Tibial artery (tissue), 4 donors: ENCODE results near the gene CACNA1E.

ENCODE experiments used
- DNase-seq, 2 donors: peaks; one replicate each; pipeline ENCODE4 v3.0.0-alpha.2; 2019
- H3K27ac ChIP-seq, 2 donors: fragments of 200-600 bp; sonication (generic) in 1 of 2; 1 replicate in 1 of 2; 2 replicates in 1 of 2; pipeline ENCODE4 v1.5.1; 2018 to 2019; ENCODE audit warnings: mild to moderate bottlenecking in 1 of 2
- H3K27me3 ChIP-seq, 2 donors: fragments of 200-600 bp; sonication (generic) in 1 of 2; one replicate each; pipeline versions ENCODE4 v1.5.1 to v1.6.0; 2016 to 2019
- H3K36me3 ChIP-seq, 3 donors: fragments of 200-600 bp; sonication (generic) in 2 of 3; one replicate each; pipeline ENCODE4 v1.5.1; 2016 to 2019; ENCODE audit warnings: mild to moderate bottlenecking in 2 of 3
- H3K4me1 ChIP-seq, 4 donors: fragments of 200-600 bp; sonication (generic) in 2 of 4; 1 replicate in 3 of 4; 2 replicates in 1 of 4; pipeline ENCODE4 v1.5.1; 2016 to 2019
- H3K4me3 ChIP-seq, 2 donors: fragments of 200-600 bp; sonication (generic) in 1 of 2; 1 replicate in 1 of 2; 2 replicates in 1 of 2; pipeline ENCODE4 v1.5.1; 2018 to 2019; ENCODE audit warnings: mild to moderate bottlenecking in 2 of 2
- H3K9me3 ChIP-seq, 3 donors: fragments of 200-600 bp; sonication (generic) in 1 of 3; one replicate each; pipeline ENCODE4 v1.5.1; 2016 to 2019
- CTCF ChIP-seq, 2 experiments: fragments of 200-600 bp in 1 of 2; fragments of 450-650 bp in 1 of 2; IDR thresholded peaks; one replicate each; pipeline ENCODE4 v1.5.1; 2017 to 2019; ENCODE audit warnings: antibody characterized with exemption in 2 of 2, mild to moderate bottlenecking in 1 of 2, moderate library complexity in 1 of 2
- intact Hi-C: fragments of 100-400 bp; cut with DNase I; formaldehyde crosslinking; loops from one replicate; pipeline ENCODE4 v1.15.0; 2023; ENCODE audit warnings: low total_unique reads

The CACNA1E gene

GRCh38 chr1:181714428-181714827 is 231.1 kb downstream of the CACNA1E start:
- Histone ChIP-seq H3K4me3 (no peak overlapping the region), H3K36me3 (no peaks in the 10 kb centered on the region), H3K4me1 (no peaks in the 10 kb centered on the region), H3K27ac (no peak overlapping the region), H3K9me3 (no peaks in the 10 kb centered on the region), H3K27me3 (no peaks in the 10 kb centered on the region)
- no peak for TF ChIP-seq CTCF (IDR thresholded peaks at IDR 0.05)
- intact Hi-C loops, result no loop called here
- DNase-seq, result no peak

- H3K27me3 ChIP-seq, result no peaks in the 10 kb centered on the region
- TF ChIP-seq CTCF (IDR thresholded peaks at IDR 0.05), result no peak
- no peak for DNase-seq
- no peak overlapping the region for H3K27ac ChIP-seq
- intact Hi-C loops, result no loop called here
- H3K9me3 ChIP-seq, result no peaks in the 10 kb centered on the region
- no peaks in the 10 kb centered on the region for H3K36me3 ChIP-seq
- no peak overlapping the region for H3K4me3 ChIP-seq
- H3K4me1 ChIP-seq, result no peaks in the 10 kb centered on the region
These were observed 234.7 kb downstream of the CACNA1E start for GRCh38 chr1:181718034-181718433.

DNA sequence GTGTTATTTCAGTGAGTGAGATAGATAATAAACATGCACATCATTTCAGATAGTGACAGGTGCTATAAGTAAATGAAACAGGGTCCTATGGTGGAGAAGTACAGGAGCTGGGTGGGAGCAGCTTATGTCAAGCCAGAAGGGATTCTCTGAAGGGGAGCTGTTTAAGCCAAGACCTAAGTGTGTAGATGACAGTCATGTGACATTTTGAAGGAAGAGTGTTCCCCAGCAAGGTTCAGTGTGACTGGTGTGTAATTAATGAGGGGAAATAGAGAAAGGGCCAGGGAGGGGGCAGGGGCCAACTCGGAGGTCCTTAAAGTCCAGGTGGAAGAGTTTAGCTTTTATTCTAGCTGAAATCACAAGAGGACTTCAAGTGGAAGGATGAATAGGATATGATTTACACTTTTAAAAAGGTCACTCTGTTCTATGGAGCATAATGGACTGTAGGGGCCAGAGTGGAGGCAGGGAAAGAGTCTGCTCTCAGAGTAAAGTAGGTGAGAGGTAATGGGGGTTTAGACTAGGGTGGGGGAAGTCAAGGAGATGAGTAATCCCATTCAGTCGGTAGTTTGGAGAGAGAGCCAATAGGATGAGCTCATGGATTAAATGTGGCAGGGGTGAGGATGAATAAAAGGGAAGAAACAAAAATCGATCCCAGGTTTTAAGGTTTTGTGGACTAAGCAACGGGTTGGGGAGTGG is 243.1 kb downstream of the CACNA1E start:
- no peak for TF ChIP-seq CTCF (IDR thresholded peaks at IDR 0.05)
- Histone ChIP-seq H3K9me3 (no peaks in the 10 kb centered on the region), H3K27ac (no peak overlapping the region), H3K27me3 (no peaks in the 10 kb centered on the region), H3K4me1 (no peaks in the 10 kb centered on the region), H3K4me3 (no peak overlapping the region), H3K36me3 (no peaks in the 10 kb centered on the region)
- intact Hi-C loops, result no loop called here
- DNase-seq, result no peak

DNA sequence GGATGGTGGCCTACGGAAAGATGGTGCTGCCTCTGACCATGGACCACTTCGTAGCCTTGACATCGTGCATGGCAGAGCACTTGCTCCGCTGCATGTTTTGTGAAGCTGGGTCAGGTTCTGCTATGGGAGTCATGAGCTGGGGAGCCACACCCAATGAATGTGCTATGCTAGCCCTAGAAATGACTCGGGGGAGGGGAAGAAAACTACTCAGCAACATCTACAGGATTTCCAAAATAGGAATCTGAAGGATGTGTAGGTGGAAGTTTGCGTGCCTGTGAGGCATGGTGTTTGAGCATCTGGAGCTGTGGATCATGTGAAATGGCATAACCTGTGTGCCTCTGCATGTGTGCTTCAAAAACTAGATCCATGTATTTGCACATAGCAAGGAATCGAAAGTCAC is 247.3 kb downstream of the CACNA1E start:
- DNase-seq, result no peak
- TF ChIP-seq CTCF (IDR thresholded peaks at IDR 0.05), result no peak
- H3K4me1 ChIP-seq, result no peaks in the 10 kb centered on the region
- no peaks in the 10 kb centered on the region for H3K9me3 ChIP-seq
- no peaks in the 10 kb centered on the region for H3K36me3 ChIP-seq
- intact Hi-C loops, result no loop called here
- no peak overlapping the region for H3K27ac ChIP-seq
- H3K4me3 ChIP-seq, result no peak overlapping the region
- no peaks in the 10 kb centered on the region for H3K27me3 ChIP-seq

GRCh38 chr1:181732218-181732990 is 249.1 kb downstream of the CACNA1E start:
- no peaks in the 10 kb centered on the region for H3K27me3 ChIP-seq
- H3K4me3 ChIP-seq, result no peak overlapping the region
- no peak for DNase-seq
- no peaks in the 10 kb centered on the region for H3K9me3 ChIP-seq
- TF ChIP-seq CTCF (IDR thresholded peaks at IDR 0.05), result no peak
- intact Hi-C loops, result no loop called here
- no peaks in the 10 kb centered on the region for H3K36me3 ChIP-seq
- H3K27ac ChIP-seq, result no peak overlapping the region
- H3K4me1 ChIP-seq, result no peaks in the 10 kb centered on the region
